ENCODE results near the gene THEM5.

GRCh38 chr1:151846686-151847237 is 6.8 kb downstream of the THEM5 start:
- no peak for TF ChIP-seq CTCF (IDR thresholded peaks at IDR 0.05)
- no peak for TF ChIP-seq POLR2A (IDR thresholded peaks at IDR 0.05)
